ENCODE measurements around the gene SUGCT.

DNA sequence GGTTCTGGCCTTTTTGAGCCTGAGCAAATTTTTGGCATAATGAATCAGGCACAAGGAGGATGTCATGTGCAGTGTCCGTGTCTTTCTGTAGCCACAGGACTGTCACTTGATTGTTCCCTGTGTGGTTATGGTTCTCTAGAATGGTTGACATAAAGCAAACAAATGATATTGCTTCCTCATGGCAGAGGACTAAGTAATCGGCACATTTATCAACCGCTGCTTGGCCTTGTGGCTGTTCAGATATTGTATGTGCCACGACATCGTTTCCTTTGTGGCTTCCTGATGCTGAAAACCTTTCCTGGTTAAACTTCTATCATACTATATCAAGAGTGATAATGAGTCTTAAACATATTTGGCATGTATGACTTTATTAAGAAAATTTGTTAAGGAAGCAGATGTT is 598.8 kb downstream of the SUGCT start:
- TF ChIP-seq YY1 (IDR thresholded peaks at IDR 0.05; ENCODE audit: insufficient read depth, insufficient read length) (no peak), ZNF274 (IDR thresholded peaks at IDR 0.05; ENCODE audit: low read depth, low read length) (no peak), SUZ12 (IDR thresholded peaks at IDR 0.05; ENCODE audit: extremely low read depth, insufficient read depth, insufficient read length) (no peak)
